ENCODE measurements around the gene TMEM61.

- TF ChIP-seq CTCF (conservative IDR thresholded peaks at IDR 0.05; ENCODE audit: low read length) (no peak), EZH2phosphoT487 (IDR thresholded peaks at IDR 0.05; ENCODE audit: borderline replicate concordance) (no peak)
Observed at GRCh38 chr1:55040933-55041494, 60.6 kb downstream of the TMEM61 start.
